Common myeloid progenitor, CD34-positive (primary cell): Measurements from ENCODE around the gene FOXE1.

ENCODE experiments used
- CTCF ChIA-PET: fragments of 350-600 bp; sonication (Branson Sonifier 250); formaldehyde crosslinking; loops from one replicate; lab custom pipeline; 2021; ENCODE audit warnings: antibody characterized with exemption; lab: Charles Lee
- POLR2A ChIA-PET: fragments of 350-600 bp; sonication (Branson Sonifier 250); formaldehyde crosslinking; loops from one replicate; lab custom pipeline; 2021; ENCODE audit warnings: antibody characterized with exemption; lab: Charles Lee
- DNase-seq, 3 donors: peaks; one replicate each; pipeline versions ENCODE4 v3.0.0 to v3.0.0-alpha.2; 2013
- H3K27ac ChIP-seq, 2 experiments: 1 replicate in 1 of 2; 2 replicates in 1 of 2; pipeline ENCODE4 v1.7.0; 2013; ENCODE audit warnings: inconsistent platforms in 2 of 2, low read length in 2 of 2, mild to moderate bottlenecking in 2 of 2, low read depth in 1 of 2, moderate library complexity in 1 of 2; ENCODE audit not compliant: severe bottlenecking in 2 of 2, insufficient read depth in 1 of 2, poor library complexity in 1 of 2
- H3K27me3 ChIP-seq, 5 experiments: replicated peaks in 2 of 5; 1 replicate in 3 of 5; 2 replicates in 2 of 5; pipeline versions ENCODE4 v1.6.1 to v1.7.0; 2013; ENCODE audit warnings: low read length in 4 of 5, mild to moderate bottlenecking in 2 of 5, moderate library complexity in 2 of 5, inconsistent platforms in 1 of 5; ENCODE audit not compliant: insufficient read depth in 5 of 5, control insufficient read depth in 4 of 5
- H3K36me3 ChIP-seq, 4 experiments: 1 replicate in 2 of 4; 2 replicates in 2 of 4; pipeline versions ENCODE4 v1.6.1 to v1.7.0; 2013; ENCODE audit warnings: low read length in 3 of 4, control low read depth in 1 of 4, mild to moderate bottlenecking in 1 of 4; ENCODE audit not compliant: control insufficient read depth in 4 of 4, insufficient read depth in 4 of 4
- H3K4me1 ChIP-seq, 4 experiments: 1 replicate in 3 of 4; 2 replicates in 1 of 4; pipeline versions ENCODE4 v1.6.1 to v1.7.1; 2013; ENCODE audit warnings: low read length in 3 of 4, mild to moderate bottlenecking in 3 of 4, control low read depth in 1 of 4, inconsistent platforms in 1 of 4, moderate library complexity in 1 of 4; ENCODE audit not compliant: control insufficient read depth in 4 of 4, insufficient read depth in 4 of 4; ENCODE audit errors: control extremely low read depth in 1 of 4
- H3K4me3 ChIP-seq, 7 experiments: 1 replicate in 4 of 7; 2 replicates in 3 of 7; pipeline versions ENCODE4 v1.5.1 to v1.7.0; 2013; ENCODE audit warnings: mild to moderate bottlenecking in 7 of 7, low read length in 6 of 7, moderate library complexity in 6 of 7, inconsistent platforms in 2 of 7, low read depth in 2 of 7, control low read depth in 1 of 7; ENCODE audit not compliant: insufficient read depth in 4 of 7, control insufficient read depth in 1 of 7; ENCODE audit errors: extremely low read depth in 1 of 7
- H3K9me3 ChIP-seq, 5 experiments: 1 replicate in 4 of 5; 2 replicates in 1 of 5; pipeline versions ENCODE4 v1.6.1 to v1.7.1; 2013; ENCODE audit warnings: low read length in 4 of 5, mild to moderate bottlenecking in 2 of 5, inconsistent platforms in 1 of 5, low read depth in 1 of 5, moderate library complexity in 1 of 5; ENCODE audit not compliant: control insufficient read depth in 4 of 5, insufficient read depth in 2 of 5; ENCODE audit errors: control extremely low read depth in 1 of 5
- WGBS: methylation state at CpG from one replicate; pipeline ENCODE4 v1.1.5; 2013; ENCODE audit not compliant: insufficient coverage; 5-methylcytosine and 5-hydroxymethylcytosine counted together

Gene FOXE1

DNA sequence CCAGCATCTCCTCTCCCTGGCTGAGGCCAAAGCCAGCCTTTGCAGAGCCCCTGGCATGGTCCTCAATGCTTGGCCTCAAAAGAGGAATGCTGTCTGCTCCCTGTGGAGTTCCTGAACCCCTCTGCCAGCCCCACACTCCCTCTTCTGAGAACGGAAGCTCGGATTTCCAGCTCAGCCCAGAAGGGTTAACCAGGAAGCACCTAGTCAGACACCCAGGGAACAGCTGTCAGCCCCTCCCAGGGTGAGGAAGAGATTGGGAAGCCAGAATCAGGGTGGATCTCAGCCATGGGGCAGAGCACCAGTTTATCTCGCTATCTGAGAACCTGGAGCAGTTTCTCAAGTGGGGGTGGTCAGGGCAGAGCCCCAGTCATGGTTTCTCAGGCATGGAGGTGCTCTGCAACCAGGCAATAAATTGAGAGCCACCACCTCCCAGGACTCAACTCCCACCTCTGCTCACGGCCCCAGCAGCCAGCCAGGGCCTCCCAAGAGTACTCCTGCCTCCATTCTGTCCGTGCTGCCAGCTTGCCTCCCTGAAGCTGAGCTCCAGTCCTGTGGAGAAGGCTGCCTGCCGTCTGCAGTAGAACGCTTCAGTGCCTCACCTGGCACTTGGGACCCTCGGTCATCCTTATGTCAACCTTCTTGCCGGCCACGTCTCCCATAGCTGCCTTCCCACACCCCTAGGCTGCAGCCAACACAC, 7.6 kb downstream of the FOXE1 start:
- ChIA-PET POLR2A (interaction anchor here (1.8 kb wide), 1 partner anchor 9 kb away, joined by 5 read pairs; no protein-coding TSS in a partner anchor), CTCF (interaction anchor here (0.7 to 1.6 kb wide), 2 partner anchors 10 to 40 kb away, joined by 3 to 6 read pairs; no protein-coding TSS in a partner anchor)
- 48% methylated on average over 9 of the region's 10 CpGs for WGBS
- Histone ChIP-seq H3K27me3 (peaks cover 21 to 92% (median 57%) of the 10 kb centered on the region in 5 experiments), H3K27ac (no peak overlapping the region), H3K9me3 (peaks cover 3 to 10% (median 4%) of the 10 kb centered on the region in 5 experiments), H3K36me3 (no peaks in the 10 kb centered on the region), H3K4me3 (no peak overlapping the region), H3K4me1 (peaks cover 0 to 13% (median 10%) of the 10 kb centered on the region in 4 experiments)
- no peak for DNase-seq

DNA sequence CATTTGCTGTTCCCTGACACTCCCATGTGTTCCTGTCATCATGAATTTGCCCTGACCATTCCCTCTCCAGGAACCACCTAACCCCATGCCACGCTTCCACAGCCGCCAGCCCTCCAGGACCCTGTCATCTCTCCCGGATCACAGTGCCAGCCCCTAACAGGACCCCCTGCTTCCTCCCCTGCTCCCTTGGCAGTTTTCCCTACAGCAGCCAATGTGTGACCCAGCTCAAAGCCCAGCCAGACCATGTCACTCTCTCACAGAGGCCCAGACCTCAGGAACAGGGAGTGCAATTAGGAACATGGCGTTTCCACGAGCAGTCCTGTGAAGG, 8.1 kb downstream of the FOXE1 start:
- no peak overlapping the region for H3K27ac ChIP-seq
- H3K4me3 ChIP-seq, result no peak overlapping the region
- H3K4me1 ChIP-seq, result peaks cover 0 to 13% (median 10%) of the 10 kb centered on the region in 4 experiments
- ChIA-PET CTCF (interaction anchor here (0.7 to 1.6 kb wide), 2 partner anchors 11 to 40 kb away, joined by 3 to 6 read pairs; no protein-coding TSS in a partner anchor), POLR2A (no interaction called here)
- no peak for DNase-seq
- 100% methylated on average over 1 of the region's 5 CpGs for WGBS
- no peaks in the 10 kb centered on the region for H3K36me3 ChIP-seq
- H3K9me3 ChIP-seq, result peaks cover 5 to 15% (median 6%) of the 10 kb centered on the region in 5 experiments
- H3K27me3 ChIP-seq, result peaks cover 19 to 86% (median 53%) of the 10 kb centered on the region in 5 experiments

DNA sequence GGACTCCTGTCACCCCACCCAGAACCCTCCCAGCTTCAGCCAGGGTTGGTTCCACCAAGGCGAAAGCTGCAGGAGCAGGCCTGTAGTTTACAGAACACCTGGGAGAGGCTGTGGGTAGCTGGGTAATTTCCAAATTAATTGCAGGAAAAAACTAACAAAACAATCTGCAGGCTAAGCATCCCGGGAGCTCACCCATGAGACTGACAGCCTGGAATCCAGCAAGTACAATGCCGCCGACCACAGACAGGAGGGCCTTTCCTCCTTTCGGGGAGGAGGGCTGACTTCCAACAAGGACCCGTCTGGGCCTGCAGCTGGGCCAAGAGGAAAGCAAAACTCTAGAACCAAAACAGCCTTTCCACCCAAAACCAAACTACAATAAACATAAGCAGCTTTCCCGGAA, 10.3 kb downstream of the FOXE1 start:
- Histone ChIP-seq H3K4me3 (no peak overlapping the region), H3K4me1 (peaks cover 0 to under 1% (median under 1%) of the 10 kb centered on the region in 4 experiments), H3K27me3 (peaks cover 15 to 64% (median 40%) of the 10 kb centered on the region in 5 experiments), H3K36me3 (no peaks in the 10 kb centered on the region), H3K27ac (no peak overlapping the region), H3K9me3 (peaks cover 5 to 19% (median 10%) of the 10 kb centered on the region in 5 experiments)
- ChIA-PET CTCF (interaction anchor here (1.0 to 1.5 kb wide), 2 partner anchors 27 to 56 kb away, joined by 3 to 6 read pairs; no protein-coding TSS in a partner anchor), POLR2A (no interaction called here)
- DNase-seq, result no peak
- WGBS, result 90% methylated on average over 6 of the region's 7 CpGs

DNA sequence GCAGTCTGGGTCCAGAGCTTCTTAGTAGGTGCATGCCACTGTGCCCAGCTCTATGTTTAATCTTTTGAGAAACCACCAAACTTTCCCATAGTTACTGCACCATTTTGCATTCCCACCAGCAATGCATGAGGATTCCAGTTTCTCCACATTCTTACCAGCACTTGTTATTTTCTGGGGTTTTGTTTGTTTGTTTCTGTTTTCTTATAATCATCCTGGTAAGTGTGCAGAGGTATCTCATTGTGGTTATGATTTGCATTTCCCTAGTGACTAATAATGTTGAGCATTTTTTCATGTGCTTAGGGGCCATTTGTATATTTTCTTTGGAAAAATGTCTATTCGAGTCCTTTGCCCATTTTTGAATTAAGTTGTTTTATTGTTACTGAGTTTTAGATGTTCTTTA, 11.4 kb downstream of the FOXE1 start:
- Histone ChIP-seq H3K4me3 (no peak overlapping the region), H3K36me3 (no peaks in the 10 kb centered on the region), H3K27ac (no peak overlapping the region), H3K9me3 (peaks cover 5 to 19% (median 10%) of the 10 kb centered on the region in 5 experiments), H3K4me1 (no peaks in the 10 kb centered on the region), H3K27me3 (peaks cover 7 to 57% (median 32%) of the 10 kb centered on the region in 5 experiments)
- ChIA-PET POLR2A (no interaction called here), CTCF (interaction anchor here (0.9 kb wide), 1 partner anchor 42 kb away, joined by 3 read pairs; no protein-coding TSS in a partner anchor)
- no peak for DNase-seq
- no CpG with 5 or more reads among the region's 1 CpG for WGBS

DNA sequence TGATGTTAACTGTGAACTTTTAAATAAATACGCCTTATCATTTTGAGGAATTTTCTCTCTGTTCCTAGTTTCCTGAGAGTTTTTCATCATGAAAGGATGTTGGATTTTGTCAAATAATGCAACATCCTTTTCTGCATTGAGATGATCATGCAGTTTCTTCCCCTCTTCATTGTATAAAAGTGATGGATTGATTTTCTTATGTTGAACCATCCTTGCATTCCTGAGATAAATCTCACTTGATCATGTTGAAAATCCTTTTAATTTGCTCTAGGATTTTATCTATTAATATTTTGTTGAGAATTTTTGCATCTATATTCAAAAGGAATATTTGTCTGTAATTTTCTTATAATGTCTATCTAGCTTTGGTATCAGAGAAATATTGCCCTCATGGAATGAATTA, 13.3 kb downstream of the FOXE1 start:
- H3K27me3 ChIP-seq, result peaks cover 2 to 38% (median 16%) of the 10 kb centered on the region in 5 experiments
- CTCF ChIA-PET, result interaction anchor here (0.6 kb wide), 1 partner anchor 34 kb away, joined by 3 read pairs; no protein-coding TSS in a partner anchor
- DNase-seq, result no peak
- H3K4me1 ChIP-seq, result no peaks in the 10 kb centered on the region
- H3K4me3 ChIP-seq, result no peak overlapping the region
- no peaks in the 10 kb centered on the region for H3K36me3 ChIP-seq
- WGBS, result no CpG with 5 or more reads among the region's 1 CpG
- peaks cover 5 to 19% (median 10%) of the 10 kb centered on the region in 5 experiments for H3K9me3 ChIP-seq
- no peak overlapping the region for H3K27ac ChIP-seq
- POLR2A ChIA-PET, result no interaction called here

DNA sequence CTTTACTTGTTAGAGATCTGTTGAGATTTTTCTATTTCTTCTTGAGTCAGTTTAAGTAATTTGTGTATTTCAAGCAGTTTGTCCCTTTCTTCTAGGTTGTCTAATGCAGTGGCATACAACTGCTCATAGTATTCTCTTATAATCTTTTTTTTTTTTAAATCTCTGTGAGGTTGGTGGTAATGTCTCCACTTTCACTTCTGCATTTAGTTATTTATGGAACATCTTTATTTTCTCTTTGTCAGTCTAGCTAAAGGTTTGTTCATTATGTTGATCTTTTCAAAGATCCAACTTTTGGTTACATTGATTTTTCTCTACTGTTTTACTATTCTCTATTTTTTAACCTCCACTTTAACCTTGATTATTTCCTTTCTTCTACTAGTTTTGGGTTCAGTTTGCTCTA, 13.8 kb downstream of the FOXE1 start:
- peaks cover 2 to 32% (median 16%) of the 10 kb centered on the region in 5 experiments for H3K27me3 ChIP-seq
- no peak overlapping the region for H3K27ac ChIP-seq
- no peaks in the 10 kb centered on the region for H3K36me3 ChIP-seq
- DNase-seq, result no peak
- H3K4me3 ChIP-seq, result no peak overlapping the region
- CTCF ChIA-PET, result no interaction called here
- POLR2A ChIA-PET, result no interaction called here
- peaks cover 5 to 19% (median 10%) of the 10 kb centered on the region in 5 experiments for H3K9me3 ChIP-seq
- H3K4me1 ChIP-seq, result no peaks in the 10 kb centered on the region

DNA sequence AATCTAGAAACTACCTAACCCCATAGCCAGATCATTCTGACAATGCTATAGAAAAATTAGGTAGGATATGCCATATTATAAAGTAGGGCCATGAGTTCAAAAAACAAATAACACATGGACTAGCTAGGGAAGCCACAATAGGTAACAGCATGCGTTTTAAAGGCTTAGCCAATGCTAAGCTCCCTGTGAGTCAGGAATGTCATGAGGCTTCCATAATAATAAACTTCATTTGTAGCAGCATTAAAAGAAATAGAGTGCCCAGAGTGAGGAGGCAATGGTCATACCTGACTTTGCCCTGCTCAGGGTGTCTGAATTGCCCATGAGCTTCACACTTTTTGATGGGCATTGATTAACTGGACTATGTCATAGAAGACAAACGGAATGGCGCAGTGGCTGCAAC, 15.8 kb downstream of the FOXE1 start:
- WGBS, result 88% methylated on average over 3 of the region's 3 CpGs
- H3K36me3 ChIP-seq, result no peaks in the 10 kb centered on the region
- CTCF ChIA-PET, result interaction anchor here (1.1 to 1.6 kb wide), 2 partner anchors 13 to 15 kb away, joined by 3 to 4 read pairs; partner anchors contain the start of gene FOXE1
- no peak overlapping the region for H3K4me3 ChIP-seq
- DNase-seq, result no peak
- peaks cover 0 to 12% (median 7%) of the 10 kb centered on the region in 5 experiments for H3K27me3 ChIP-seq
- H3K9me3 ChIP-seq, result peaks cover 5 to 22% (median 13%) of the 10 kb centered on the region in 5 experiments
- POLR2A ChIA-PET, result no interaction called here
- no peak overlapping the region for H3K27ac ChIP-seq
- no peaks in the 10 kb centered on the region for H3K4me1 ChIP-seq
